Panc1 (cell line): ENCODE data around the gene PPT2. TPM values are rescaled to one million over a fixed set of nuclear protein-coding genes. Genes with fewer than 3 reads are reported as not detected.
A peak's percentile ranks its signal among the peaks of the same experiment; 100 is the strongest.

ENCODE experiments used
- ATAC-seq: fragments of 200-7000 bp; cut with Tn5 transposase; 2 replicates; pipeline ENCODE4 v1.9.1; 2020; ENCODE audit warnings: mild to moderate bottlenecking, moderate library complexity
- BruUV-seq: library from RNA; stranded (reverse); fragments of 400-500 nt; replicated peaks from 2 replicates; lab custom pipeline; 2021; lab: Mats Ljungman, UMichigan
- CTCF ChIA-PET: fragments of 300-600 bp; sonication (Branson Sonifier 250); formaldehyde crosslinking; loops from one replicate; lab custom pipeline; 2022; ENCODE audit warnings: antibody characterized with exemption; lab: Charles Lee
- POLR2A ChIA-PET: fragments of 300-600 bp; sonication (Branson Sonifier 250); formaldehyde crosslinking; loops from one replicate; lab custom pipeline; 2022; ENCODE audit warnings: antibody characterized with exemption; lab: Charles Lee
- DNase-seq: peaks from one replicate; pipeline ENCODE4 v3.0.0-alpha.2; 2010; ENCODE audit warnings: low read depth, low spot score
- H3K27ac ChIP-seq: 2 replicates; pipeline ENCODE4 v1.5.1; 2011; ENCODE audit warnings: mild to moderate bottlenecking, low read length, inconsistent platforms
- H3K27me3 ChIP-seq: fragments of 200-500 bp; sonication (Bioruptor generic); 2 replicates; pipeline ENCODE4 v1.6.0; 2014; ENCODE audit warnings: low read length, inconsistent platforms; ENCODE audit not compliant: control insufficient read depth, insufficient read depth
- H3K36me3 ChIP-seq: fragments of 200-500 bp; sonication (Bioruptor generic); 2 replicates; pipeline ENCODE4 v1.5.1; 2014; ENCODE audit warnings: inconsistent platforms, mild to moderate bottlenecking, low read length, moderate library complexity; ENCODE audit not compliant: control insufficient read depth, insufficient read depth
- H3K4me1 ChIP-seq: 2 replicates; pipeline ENCODE4 v1.5.1; 2011; ENCODE audit warnings: inconsistent platforms, mild to moderate bottlenecking, low read length, moderate library complexity; ENCODE audit not compliant: control insufficient read depth, insufficient read depth
- H3K4me3 ChIP-seq, 2 experiments: 2 replicates each; pipeline ENCODE4 v1.5.1; 2011 to 2012; ENCODE audit warnings: low read depth in 2 of 2, low read length in 2 of 2, mild to moderate bottlenecking in 2 of 2, inconsistent platforms in 1 of 2, moderate library complexity in 1 of 2
- H3K9me3 ChIP-seq: fragments of 200-500 bp; sonication (Bioruptor generic); 2 replicates; pipeline ENCODE4 v1.5.1; 2014; ENCODE audit warnings: low read depth, mild to moderate bottlenecking, inconsistent platforms, low read length, moderate library complexity; ENCODE audit not compliant: control insufficient read depth, insufficient read depth
- CTCF ChIP-seq: fragments of 450-650 bp; IDR thresholded peaks from 2 replicates; pipeline ENCODE4 v1.5.1; 2017; ENCODE audit warnings: mild to moderate bottlenecking
- POLR2AphosphoS5 ChIP-seq: IDR thresholded peaks from 2 replicates; pipeline ENCODE4 v1.6.1; 2012; ENCODE audit warnings: mild to moderate bottlenecking, low read depth, low read length, moderate library complexity
- SIN3A ChIP-seq: IDR thresholded peaks from 2 replicates; pipeline ENCODE4 v1.6.1; 2012; ENCODE audit warnings: low read depth, mild to moderate bottlenecking, low read length, moderate library complexity, borderline replicate concordance; ENCODE audit not compliant: insufficient read depth
- TCF7L2 ChIP-seq: IDR thresholded peaks from 2 replicates; pipeline ENCODE4 v1.6.1; 2011; ENCODE audit warnings: mild to moderate bottlenecking, low read depth, low read length, inconsistent platforms
- in situ Hi-C: cut with HindIII; loops from 2 replicates; pipeline ENCODE4 v1.10.0; 2016; ENCODE audit warnings: low sequenced_read_pairs, low pct_unique_long_range_greater_than_20kb
- intact Hi-C: fragments of 100-400 bp; cut with micrococcal nuclease; formaldehyde crosslinking; loops from one replicate; pipeline ENCODE4 v1.10.0; 2022; ENCODE audit not compliant: unreplicated experiment
- total RNA-seq: library from RNA; stranded (reverse); gene quantifications from one replicate; pipeline ENCODE4 v1.2.1, GENCODE V29; 2021; ENCODE audit not compliant: unreplicated experiment
- TF ChIP-seq, protein P1 (sequence below), 2 experiments: IDR thresholded peaks; 2 replicates each; pipeline ENCODE4 v1.6.1; 2011 to 2012; ENCODE audit warnings: low read depth in 2 of 2, control low read depth in 1 of 2, low read length in 1 of 2, mild to moderate bottlenecking in 1 of 2, moderate library complexity in 1 of 2; ENCODE audit not compliant: insufficient read depth in 1 of 2

PPT2 gene
- total RNA-seq, 1 experiment from 2014 or later: 20.1 TPM

DNA sequence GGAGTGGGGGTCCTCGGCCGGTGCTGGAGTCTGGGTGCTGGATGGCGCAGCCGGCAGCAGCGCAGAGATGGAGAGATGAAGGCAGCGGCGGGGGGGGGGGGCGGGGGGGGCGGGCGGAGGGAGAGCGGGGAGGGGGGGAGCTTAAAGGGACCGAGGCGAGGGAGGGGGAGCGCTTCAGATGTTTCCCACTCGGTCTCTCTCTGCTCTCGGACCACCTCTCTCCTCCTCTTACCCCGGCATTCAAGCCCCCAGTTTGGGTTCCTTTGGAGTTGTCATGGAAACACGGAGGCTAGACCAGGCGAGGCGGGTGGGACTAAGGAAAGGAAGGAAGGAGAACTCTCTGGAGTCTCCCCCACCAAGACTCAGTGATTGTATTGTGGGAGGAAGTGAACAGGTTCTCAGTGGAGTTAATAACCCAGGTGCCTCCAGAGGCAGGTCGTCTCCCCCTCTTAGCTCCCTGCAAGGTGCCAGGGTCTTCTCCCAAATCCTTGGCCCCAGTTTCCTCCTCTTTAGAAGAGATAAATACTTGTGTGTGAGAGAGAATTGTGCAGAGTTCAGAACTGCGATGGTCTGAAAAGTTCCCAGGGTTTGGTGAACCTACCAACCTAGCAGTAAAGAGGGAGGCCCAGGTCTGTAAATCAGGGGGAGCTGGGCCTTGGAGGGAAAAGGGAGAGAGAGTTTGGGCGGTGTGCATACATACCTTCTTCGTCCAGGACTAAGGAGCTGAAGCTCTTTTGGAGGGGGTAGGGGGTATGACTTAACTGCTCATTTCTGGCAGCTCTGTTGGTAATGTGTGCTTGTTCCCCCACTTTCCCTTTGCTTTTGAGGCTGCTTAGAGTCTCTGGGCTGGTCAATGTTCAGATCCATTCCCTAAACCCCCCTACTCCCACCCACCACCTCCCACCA is 1.8 kb upstream of the PPT2 start, which contains the start of gene PRRT1:
Gene PRRT1 (minus strand): TSS at position 77 of the 906 bp plus-strand sequence. CDS start 112 bp downstream, outside the sequence.
- peak within 1 kb of the TSS; percentile 84 for H3K27ac ChIP-seq
- peaks cover 21% of the 10 kb centered on the region for H3K4me1 ChIP-seq
- no peaks in the 10 kb centered on the region; the same call in 1 of the 2 replicates for H3K36me3 ChIP-seq
- intact Hi-C loops (loop anchor here (2.0 kb wide), 1 partner anchor 33 kb away; no protein-coding TSS in a partner anchor), in situ Hi-C loops (no loop called here)
- CTCF ChIA-PET: interaction anchor here (0.5 to 0.6 kb wide), 2 partner anchors 32 to 69 kb away, joined by 3 to 5 read pairs; no protein-coding TSS in a partner anchor
- DNase-seq (no peak), ATAC-seq (no peak)
- BruUV-seq: no TSS peak
- POLR2A ChIA-PET: interaction anchor here (0.5 to 0.9 kb wide), 5 partner anchors 20 to 398 kb away, joined by 3 to 8 read pairs (median 3); partner anchors contain the start of gene FKBPL
- TF ChIP-seq POLR2AphosphoS5: no peak
- H3K4me3 ChIP-seq: peak within 1 kb of the TSS; percentile 81 to 96
- no peaks in the 10 kb centered on the region for H3K9me3 ChIP-seq
- H3K27me3 ChIP-seq: no peaks in the 10 kb centered on the region

- H3K27me3 ChIP-seq: no peaks in the 10 kb centered on the region
- ChIA-PET POLR2A (interaction anchor here (0.5 to 0.9 kb wide), 4 partner anchors 21 to 399 kb away, joined by 3 to 8 read pairs (median 4); no protein-coding TSS in a partner anchor), CTCF (interaction anchor here (0.5 to 0.6 kb wide), 3 partner anchors 17 to 1913 kb away, joined by 5 to 6 read pairs (median 5); no protein-coding TSS in a partner anchor)
- TF ChIP-seq CTCF: no peak
- TF ChIP-seq TCF7L2: no peak
- TF ChIP-seq, protein P1, sequence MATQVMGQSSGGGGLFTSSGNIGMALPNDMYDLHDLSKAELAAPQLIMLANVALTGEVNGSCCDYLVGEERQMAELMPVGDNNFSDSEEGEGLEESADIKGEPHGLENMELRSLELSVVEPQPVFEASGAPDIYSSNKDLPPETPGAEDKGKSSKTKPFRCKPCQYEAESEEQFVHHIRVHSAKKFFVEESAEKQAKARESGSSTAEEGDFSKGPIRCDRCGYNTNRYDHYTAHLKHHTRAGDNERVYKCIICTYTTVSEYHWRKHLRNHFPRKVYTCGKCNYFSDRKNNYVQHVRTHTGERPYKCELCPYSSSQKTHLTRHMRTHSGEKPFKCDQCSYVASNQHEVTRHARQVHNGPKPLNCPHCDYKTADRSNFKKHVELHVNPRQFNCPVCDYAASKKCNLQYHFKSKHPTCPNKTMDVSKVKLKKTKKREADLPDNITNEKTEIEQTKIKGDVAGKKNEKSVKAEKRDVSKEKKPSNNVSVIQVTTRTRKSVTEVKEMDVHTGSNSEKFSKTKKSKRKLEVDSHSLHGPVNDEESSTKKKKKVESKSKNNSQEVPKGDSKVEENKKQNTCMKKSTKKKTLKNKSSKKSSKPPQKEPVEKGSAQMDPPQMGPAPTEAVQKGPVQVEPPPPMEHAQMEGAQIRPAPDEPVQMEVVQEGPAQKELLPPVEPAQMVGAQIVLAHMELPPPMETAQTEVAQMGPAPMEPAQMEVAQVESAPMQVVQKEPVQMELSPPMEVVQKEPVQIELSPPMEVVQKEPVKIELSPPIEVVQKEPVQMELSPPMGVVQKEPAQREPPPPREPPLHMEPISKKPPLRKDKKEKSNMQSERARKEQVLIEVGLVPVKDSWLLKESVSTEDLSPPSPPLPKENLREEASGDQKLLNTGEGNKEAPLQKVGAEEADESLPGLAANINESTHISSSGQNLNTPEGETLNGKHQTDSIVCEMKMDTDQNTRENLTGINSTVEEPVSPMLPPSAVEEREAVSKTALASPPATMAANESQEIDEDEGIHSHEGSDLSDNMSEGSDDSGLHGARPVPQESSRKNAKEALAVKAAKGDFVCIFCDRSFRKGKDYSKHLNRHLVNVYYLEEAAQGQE (IDR thresholded peaks at IDR 0.05; ENCODE audit: insufficient read depth in 1 of 2, low read depth in 2 of 2, low read length in 1 of 2): no peak
- TF ChIP-seq SIN3A: no peak; the same call in 1 of the 2 replicates
- no peak for TF ChIP-seq POLR2AphosphoS5
- no peaks in the 10 kb centered on the region; the same call in 1 of the 2 replicates for H3K36me3 ChIP-seq
- peak overlapping the region; percentile 81 to 96 for H3K4me3 ChIP-seq
- no TSS peak for BruUV-seq
- ATAC-seq (peak; percentile 60), DNase-seq (no peak)
- no peaks in the 10 kb centered on the region for H3K9me3 ChIP-seq
- peaks cover 21% of the 10 kb centered on the region for H3K4me1 ChIP-seq
- intact Hi-C loops: loop anchor here (2.0 kb wide), 1 partner anchor 34 kb away; no protein-coding TSS in a partner anchor
- peak overlapping the region; percentile 84 for H3K27ac ChIP-seq
- in situ Hi-C loops: no loop called here
These were observed 975 bp upstream of the PPT2 start for GRCh38 chr6:32152769-32153563.
